ELF-1 (cell line): ENCODE results near the gene DRGX.
A peak's percentile ranks its signal among the peaks of the same experiment; 100 is the strongest.

ENCODE experiments used
- DNase-seq: peaks from one replicate; pipeline ENCODE4 v3.0.0-alpha.2; 2016; ENCODE audit warnings: low read depth, low spot score

DRGX gene

GRCh38 chr10:49383853-49384252 lies 12.0 kb downstream of the DRGX start:
- DNase-seq: no peak

- no peak for DNase-seq
Measured at GRCh38 chr10:49382826-49383225, 13.1 kb downstream of the DRGX start.

DNA sequence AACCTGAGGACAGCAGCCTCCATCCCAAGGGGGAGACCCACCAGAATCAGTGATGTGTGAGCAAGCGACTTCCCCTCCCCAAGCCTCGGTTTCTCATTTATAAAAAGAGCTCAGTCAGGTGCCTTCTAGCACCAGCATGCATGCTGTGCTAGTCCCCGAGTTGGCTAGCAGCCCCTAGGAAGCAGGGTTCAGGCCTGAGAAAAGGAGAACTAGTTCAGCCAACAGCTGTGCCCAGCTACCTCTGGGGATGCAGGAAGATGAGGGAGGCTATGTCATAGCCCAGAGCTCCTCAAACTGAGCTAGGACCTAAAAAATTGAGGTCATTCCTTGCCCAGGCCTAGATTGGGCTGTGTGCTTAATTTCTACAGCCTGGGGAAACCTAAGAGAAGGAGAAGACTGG lies 13.7 kb downstream of the DRGX start:
- no peak for DNase-seq

GRCh38 chr10:49381111-49381900 lies 14.6 kb downstream of the DRGX start:
- DNase-seq: no peak

GRCh38 chr10:49379596-49380410 lies 16.1 kb downstream of the DRGX start:
- DNase-seq: peak; percentile 25

DNA sequence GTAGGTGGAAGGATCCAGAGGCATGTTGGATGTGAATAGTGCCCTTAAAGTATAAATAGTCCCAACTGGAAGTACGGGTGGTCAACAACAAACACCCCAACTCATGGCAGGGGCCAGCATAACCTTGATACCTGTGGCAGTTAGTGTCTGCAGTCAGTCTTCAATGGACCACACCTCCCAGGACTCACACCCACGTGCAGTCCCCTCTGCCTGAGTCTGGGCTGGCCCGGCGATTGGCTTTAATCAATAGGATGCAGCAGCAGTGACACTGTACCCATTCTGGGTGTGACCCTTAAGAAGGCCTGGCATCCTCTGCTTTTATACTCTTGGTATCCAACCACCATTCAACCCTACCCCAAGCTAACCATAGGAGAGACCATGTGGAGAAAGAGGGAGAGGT lies 18.6 kb downstream of the DRGX start:
- no peak for DNase-seq

GRCh38 chr10:49375611-49376010 lies 20.3 kb downstream of the DRGX start:
- no peak for DNase-seq

GRCh38 chr10:49374740-49375139 lies 21.1 kb downstream of the DRGX start:
- no peak for DNase-seq

DNA sequence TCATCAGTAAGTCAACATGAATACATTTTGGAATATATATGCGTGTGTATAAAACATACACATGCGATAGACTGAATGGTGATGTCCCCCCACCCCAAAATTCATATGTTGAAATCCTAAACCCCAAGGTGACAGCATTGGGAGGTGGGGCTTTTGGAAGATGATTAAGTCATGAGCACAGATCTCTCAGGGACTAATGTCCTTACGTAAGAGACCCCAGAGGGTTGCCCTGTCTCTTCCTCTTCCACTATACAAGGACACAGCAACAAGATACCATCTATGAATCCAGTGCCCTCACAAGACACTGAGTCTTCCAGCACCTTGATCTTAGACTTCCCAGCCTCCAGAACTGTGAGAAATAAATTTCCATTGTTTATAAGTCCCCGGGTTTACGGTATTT lies 22.5 kb downstream of the DRGX start:
- no peak for DNase-seq

- DNase-seq: no peak
Measured at GRCh38 chr10:49371967-49372366, 23.9 kb downstream of the DRGX start.

DNA sequence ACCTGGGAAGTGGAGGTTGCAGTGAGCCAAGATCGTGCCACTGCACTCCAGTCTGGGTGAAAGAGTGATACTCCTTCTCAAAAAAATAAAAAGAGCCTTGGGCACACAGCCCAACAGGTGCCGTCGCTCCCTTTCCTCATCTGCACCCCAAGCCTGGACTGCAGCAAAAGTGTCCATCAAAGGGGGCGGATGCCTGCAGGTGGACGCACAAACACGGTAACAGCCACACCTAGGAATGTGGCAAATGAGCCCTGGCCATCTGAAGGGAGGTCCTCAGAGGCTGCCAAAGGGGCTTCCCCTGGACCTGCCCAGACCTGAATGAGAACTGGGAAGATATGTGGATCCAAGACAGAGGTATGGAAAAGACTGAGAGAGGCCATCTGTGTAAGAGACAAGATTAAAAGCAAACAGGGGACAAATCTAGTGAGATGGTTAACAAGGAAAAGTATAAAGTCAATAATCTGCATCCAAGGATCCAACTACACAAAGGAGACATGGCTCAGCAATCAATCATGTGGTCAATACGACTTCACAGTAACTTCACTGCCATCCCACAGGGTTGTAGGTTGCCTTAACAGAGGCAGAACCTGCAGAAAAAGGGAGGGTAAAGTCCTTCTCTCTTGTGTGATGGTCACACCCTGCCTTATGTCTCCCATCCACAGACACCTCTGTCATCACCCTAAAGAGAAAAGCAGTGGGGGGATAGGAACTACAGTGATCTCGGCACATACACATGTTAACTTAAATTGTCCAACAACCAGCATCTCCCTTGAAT lies 25.4 kb downstream of the DRGX start:
- DNase-seq: no peak

GRCh38 chr10:49369216-49370162 lies 26.4 kb downstream of the DRGX start:
- DNase-seq: no peak

DNA sequence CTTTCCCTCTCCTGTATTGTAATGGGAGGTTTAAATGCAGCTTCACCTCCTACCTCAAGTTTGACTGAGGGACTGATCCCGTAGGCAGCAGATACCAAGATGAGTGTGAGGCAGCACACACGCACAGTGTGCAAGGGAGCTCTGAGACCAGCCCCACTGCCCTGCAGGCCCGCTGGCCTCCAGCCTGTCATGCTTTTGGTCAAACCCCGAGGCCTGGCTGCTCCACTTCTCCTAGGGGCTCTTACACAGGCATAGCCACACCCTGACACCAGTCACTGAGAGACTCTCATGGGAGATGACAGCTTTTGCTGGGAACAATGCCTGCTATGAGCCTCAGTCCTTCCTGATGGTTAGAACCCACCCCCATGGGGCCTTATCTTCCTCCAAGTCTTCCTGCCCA lies 27.6 kb downstream of the DRGX start:
- no peak for DNase-seq

GRCh38 chr10:49367600-49367999 lies 28.3 kb downstream of the DRGX start:
- peak; percentile 67 for DNase-seq

- DNase-seq: no peak
Measured at GRCh38 chr10:49366460-49366859, 29.4 kb downstream of the DRGX start.

DNA sequence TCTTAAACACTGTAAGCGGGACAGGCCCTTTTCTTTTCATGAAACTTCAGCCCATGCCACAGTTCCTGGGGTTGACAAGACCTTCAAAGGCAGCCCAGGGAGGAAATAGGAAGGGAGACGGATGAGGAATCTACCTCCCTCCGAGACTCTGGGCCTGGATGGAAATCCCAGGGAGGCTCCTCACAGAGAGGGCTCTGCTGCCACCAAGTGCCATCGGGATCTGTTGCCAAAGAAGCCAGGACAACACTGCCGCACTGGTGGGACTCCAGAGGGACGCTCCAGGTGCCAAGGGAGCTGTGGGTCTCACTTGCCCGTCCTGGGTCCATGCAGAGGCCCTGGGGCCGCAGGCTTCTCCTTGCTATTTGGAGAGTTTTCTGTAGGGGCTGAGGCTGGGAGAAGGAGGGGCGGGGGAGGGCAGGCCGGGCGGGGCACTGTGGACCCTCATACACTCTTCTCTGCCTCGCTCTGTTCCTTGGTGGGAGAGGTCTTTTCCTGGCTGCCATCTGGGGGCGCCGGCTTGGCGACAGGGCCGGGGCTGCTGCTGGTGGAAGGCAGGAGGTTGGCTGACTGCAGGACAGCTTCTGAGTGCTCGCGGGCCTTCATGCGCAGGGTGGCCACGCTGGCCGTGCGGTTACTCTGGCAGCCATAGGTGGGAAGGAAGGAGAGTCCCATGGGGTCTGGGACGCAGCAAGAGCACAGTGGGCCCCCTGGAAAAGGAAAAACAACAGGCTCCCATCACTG lies 30.0 kb downstream of the DRGX start:
- no peak for DNase-seq

GRCh38 chr10:49365275-49365674 lies 30.6 kb downstream of the DRGX start:
- no peak for DNase-seq

DNA sequence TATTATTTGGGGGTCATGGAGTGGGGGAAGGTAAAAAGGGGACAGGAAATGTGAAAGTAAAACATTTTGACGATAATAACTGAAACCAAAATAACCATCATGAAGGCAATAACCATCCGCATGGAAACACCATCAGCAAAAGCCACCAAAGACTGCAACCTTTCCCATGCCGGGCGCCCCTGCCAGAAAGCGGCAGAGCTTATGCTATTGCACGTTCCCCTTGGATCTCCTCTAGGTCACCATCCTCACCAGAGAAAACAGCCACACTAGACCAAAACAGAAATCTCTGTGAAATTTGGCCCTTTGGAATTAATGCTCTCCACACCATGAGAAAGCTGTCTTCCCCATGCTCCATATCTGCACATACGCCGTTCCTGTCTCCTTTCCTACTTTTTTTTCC lies 31.1 kb downstream of the DRGX start:
- no peak for DNase-seq

GRCh38 chr10:49364051-49364450 lies 31.8 kb downstream of the DRGX start:
- no peak for DNase-seq

GRCh38 chr10:49363309-49364031 lies 32.4 kb downstream of the DRGX start:
- DNase-seq: no peak
